SW480 (cell line): ENCODE data around the gene RAD18.
A peak's percentile ranks its signal among the peaks of the same experiment; 100 is the strongest.

Source experiments
- DNase-seq: peaks from one replicate; pipeline ENCODE4 v3.0.0-alpha.2; 2016; ENCODE audit warnings: low spot score

The RAD18 gene

DNA sequence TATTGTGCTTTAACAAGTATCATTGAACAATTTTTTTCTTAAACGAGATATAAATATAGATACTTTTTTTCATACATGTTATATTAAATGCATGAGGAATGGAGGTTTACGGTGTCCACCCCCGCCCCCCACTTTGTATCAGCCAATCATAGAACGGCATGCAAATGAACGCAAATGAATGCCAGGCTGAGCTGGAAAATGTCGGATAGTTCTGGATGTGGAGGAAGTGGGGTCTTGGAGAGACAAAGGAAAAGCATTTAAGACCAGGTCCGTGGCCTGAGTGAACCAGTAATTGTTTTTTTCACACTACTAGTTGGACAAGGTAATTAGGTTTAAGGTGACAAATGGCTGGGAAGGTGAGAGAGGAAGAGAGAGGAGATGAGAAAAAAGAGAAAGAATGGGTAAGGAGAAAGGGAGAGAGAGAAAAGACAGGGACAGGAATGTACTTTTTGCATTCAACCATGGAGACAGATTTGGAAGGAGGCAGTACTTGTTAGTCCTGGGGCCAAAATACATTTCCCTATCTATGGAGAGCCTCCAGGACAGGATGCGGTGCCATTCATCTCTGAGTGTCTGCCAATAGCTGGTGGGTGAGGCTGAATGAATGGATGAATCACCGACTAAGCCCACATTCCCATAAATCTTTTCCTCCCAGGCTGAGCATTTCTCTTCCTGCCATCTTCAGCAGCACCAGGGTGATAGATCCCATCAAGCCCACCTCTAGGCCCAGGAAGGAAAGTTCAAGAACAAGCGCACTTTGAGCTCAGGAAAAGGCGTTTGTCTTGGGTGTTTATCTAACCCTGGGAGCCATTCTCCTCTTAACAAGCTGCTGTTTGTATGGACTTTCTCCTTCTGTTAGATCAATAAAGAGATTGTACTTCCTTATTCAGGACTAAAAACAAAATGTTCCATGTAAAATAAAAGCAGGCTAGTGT, 1.4 kb upstream of the RAD18 start:
- DNase-seq: peak; percentile 67

DNA sequence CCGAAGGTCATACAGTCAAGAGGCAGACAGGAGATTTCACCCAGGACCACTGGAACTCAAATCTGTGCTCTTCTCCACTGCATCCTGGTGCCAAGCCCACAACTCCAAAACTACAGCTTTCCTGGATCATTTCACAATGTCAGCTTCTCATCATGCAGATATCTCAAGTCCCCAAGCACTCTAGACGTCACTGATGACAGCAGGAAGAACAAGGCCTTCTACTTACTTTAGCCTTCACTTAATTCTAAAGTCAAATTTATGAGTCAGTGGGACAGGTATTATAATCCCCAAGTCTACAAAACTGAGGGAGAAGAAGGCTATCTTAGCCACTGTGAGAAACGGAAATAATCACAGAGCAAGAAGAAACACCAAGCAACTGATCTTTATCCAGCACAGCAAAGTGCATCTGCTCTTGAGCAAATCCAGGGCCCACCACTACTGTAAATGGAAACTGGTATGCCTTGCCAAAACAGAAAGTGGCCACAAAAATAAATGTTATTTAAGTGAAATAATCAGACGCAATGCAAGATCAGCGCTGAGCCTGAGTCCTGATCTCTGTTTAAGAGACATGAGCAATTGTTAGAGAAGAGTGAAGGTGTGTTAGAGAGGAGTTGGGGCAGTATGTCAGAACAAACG, 928 bp downstream of the RAD18 start:
- no peak for DNase-seq

DNA sequence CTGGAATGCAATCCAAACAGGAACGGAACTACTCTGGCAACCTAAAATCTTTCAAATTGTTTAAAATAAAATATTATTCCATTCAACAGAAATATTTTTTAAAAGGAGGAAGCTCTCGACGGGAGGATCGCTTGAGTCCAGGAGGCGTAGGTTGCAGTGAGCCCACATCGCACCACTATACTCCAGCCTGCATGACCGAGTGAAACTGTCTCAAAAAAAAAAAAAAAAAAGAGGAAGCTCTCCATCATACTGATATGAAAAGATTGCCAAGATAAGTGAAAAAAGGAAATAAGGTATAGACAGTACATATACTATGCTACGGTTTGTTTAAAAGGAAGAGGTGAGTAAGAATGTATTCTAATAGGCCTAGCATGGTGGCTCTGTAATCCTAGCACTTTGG, 3.6 kb downstream of the RAD18 start:
- no peak for DNase-seq

GRCh38 chr3:8954938-8955763, 8.1 kb downstream of the RAD18 start:
- no peak for DNase-seq

GRCh38 chr3:8953313-8953712, 10.0 kb downstream of the RAD18 start:
- DNase-seq: no peak

GRCh38 chr3:8952130-8952529, 11.1 kb downstream of the RAD18 start:
- DNase-seq: no peak

DNA sequence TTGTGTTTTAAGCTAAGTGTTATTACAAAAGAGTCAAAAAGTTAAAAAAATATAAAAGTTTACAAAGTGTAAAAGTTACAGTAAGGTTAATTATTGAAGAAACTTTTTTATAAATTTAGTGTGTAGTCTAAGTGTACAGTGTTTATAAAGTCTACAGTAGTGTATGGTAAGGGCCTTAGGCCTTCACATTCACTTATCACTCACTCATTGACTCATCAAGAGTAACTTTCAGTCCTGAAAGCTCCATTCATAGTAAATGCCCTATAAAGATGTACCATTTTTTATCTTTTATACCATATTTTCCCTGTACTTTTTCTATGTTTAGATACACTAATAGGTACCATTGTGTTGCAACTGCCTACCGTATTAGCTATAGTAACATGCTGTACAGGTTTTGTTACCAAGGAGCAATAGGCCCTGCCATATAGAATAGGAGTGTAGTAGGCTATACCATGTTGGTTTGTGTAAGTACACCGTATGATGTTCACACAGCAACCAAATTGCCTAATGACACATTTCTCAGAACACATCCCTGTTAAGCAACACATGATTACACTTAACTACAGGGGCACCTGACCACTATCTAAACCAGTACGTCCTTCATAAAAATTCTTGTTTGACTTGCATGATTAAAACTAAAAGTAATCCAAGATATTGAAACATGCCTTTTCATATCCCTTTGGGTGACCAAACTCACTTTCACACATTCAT, 17.2 kb downstream of the RAD18 start:
- DNase-seq: no peak

DNA sequence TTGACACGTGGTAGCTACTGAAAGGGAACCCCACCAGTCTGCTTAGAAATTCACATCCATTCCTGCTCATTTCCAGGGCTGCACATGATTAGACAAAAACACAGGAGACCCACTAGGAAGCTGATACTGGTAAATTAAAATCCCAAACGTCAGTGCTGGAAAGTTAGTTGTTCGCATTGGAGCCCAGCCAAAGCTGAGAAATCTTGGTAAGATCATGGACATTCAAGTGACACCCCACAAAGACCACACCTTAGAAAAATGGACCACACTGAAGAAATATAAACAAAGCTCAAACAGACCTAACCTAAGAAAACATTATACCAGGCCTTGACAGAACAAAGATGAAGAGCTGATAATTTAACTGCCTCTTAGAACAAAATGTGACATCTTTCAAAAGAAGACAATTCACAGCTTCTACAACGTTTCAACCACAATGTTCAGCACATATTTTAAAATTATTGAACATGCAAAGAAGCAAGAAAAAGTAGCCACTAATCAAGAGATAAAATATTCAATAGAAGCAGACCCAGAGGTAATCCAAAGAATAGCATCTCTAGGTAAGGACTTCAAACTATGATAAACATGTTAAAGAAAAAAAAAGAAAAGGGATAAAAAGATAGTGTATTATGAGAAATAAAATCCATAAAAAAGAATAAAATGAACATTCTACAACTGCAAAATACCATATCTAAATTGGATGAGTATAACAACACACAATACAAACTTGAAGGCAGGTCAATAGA, 20.4 kb downstream of the RAD18 start:
- DNase-seq: no peak

GRCh38 chr3:8942115-8942514, 21.2 kb downstream of the RAD18 start:
- DNase-seq: no peak

GRCh38 chr3:8938021-8938420, 25.3 kb downstream of the RAD18 start:
- DNase-seq: peak; percentile 7

GRCh38 chr3:8937064-8938020, 25.9 kb downstream of the RAD18 start:
- DNase-seq: peak; percentile 34

- no peak for DNase-seq
Measured at GRCh38 chr3:8932507-8932906, 30.8 kb downstream of the RAD18 start.

- DNase-seq: no peak
Measured at GRCh38 chr3:8931342-8931741, 31.9 kb downstream of the RAD18 start.

DNA sequence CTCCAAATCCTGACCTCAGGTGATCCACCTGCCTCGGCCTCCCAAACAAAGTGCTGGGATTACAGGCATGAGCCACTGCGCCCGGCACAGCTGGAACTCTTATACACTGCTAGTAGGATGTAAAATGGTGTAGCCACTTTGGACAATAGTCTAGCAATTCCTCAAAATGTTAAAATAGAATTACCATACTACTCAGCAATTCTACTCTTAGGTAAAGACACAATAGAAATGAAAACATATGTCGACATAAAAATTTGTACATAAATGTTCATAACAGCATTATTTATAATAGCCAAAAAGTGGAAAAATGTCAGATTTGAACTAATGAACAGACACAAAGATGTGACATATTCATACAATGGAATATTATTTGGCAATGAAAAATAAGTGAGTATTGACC, 33.4 kb downstream of the RAD18 start:
- no peak for DNase-seq

GRCh38 chr3:8914491-8914890, 48.8 kb downstream of the RAD18 start:
- DNase-seq: no peak

DNA sequence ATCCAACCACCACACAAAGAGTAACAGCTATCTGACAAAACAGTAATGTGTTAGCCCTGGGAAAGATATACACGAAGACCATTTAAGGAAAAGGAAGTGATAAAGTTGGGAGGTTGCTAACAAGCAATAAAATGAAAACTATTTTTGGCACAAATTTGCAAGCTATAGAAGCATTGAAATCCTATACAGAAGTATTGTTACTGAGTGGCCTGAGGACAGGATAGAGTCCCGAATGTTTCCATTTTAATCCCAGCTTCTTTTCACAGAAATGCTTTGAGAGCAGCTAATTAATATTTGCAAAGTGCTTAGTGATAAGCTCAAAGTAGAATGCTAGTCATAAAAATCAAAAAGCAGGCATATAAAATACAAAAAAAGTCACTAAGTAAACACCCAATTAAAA, 51.5 kb downstream of the RAD18 start:
- no peak for DNase-seq

- no peak for DNase-seq
Measured at GRCh38 chr3:8909160-8909559, 54.1 kb downstream of the RAD18 start.

DNA sequence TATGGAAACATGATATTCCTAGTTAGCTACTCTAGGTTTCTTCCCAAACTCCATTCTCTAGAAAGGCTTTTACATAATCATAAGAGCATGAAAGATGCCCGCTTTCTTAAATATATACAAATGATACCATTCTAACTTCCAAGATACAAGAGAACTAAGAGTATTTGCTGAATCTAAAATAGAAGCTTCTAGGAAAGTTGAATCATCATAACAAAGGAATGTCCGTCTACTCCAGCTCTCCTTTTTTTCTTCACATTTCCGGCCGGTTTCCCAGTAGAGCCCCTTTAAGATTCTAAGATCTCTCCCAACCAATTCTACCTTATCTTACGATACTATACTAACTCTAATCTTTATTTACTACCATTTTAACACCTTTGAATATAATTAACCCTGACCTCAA, 60.1 kb downstream of the RAD18 start:
- no peak for DNase-seq

DNA sequence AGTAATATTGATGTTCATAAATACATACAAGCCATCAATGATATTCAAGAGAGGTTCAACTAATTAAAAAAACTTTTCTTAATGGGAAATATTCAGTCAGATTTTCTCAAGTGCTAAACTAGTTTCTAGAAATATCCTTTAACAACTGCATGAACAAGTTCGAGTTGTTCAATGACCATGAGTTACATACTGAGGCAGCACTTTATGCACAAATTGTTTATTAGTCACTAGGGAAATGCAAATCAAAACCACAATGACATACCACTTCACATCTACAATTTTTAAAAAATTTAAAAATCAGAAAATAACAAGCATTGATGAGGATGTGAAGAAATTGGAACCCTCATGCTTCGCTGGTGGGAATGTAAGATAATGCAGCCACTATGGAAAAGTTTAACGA, 62.4 kb downstream of the RAD18 start:
- no peak for DNase-seq

DNA sequence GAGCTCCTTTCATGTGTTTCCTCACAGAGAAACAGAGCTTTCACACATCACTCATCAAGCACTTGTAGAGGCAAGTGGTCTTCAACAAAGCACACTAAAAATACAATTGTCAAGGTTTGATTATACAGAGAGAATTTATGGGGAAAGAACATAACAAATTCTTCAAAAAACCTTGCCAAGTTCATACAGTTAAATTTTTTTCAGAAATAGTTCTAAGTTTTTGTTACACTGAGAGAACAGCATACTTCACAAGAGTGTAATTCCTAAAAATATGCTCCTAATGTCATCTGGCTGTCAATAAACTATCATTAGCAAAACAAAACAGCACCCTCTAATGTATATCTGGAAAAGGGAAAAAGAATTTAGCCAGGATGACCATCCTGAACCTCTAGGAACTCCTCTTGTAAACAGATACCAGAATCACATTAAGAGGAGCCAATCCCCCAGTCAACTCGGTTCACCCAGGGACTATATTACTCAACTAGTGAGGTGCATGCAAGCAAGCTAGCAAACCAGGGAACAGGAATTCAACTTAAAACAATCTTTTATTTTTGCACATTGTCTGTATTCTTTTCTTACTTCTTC, 63.3 kb downstream of the RAD18 start:
- DNase-seq: no peak
